OCI-LY1 (cell line): ENCODE results near the gene ATF2.

ENCODE experiments used
- H2AFZ ChIP-seq: fragments of 200-600 bp; sonication (generic), shearing (Covaris generic); 2 replicates; pipeline ENCODE4 v1.6.0; 2014; ENCODE audit warnings: antibody characterized with exemption, mild to moderate bottlenecking, low read length
- H3F3A ChIP-seq: fragments of 200-600 bp; sonication (generic), shearing (Covaris generic); 2 replicates; pipeline ENCODE4 v1.6.0; 2014; ENCODE audit warnings: mild to moderate bottlenecking, antibody characterized with exemption, low read length, moderate library complexity; ENCODE audit not compliant: insufficient read depth
- H3K27ac ChIP-seq: fragments of 200-600 bp; sonication (generic); 2 replicates; pipeline ENCODE4 v1.5.1; 2014; ENCODE audit warnings: low read length, mixed run types, mild to moderate bottlenecking, low read depth; ENCODE audit not compliant: poor library complexity, severe bottlenecking
- H3K27me3 ChIP-seq: fragments of 200-600 bp; sonication (generic); 2 replicates; pipeline ENCODE4 v1.6.0; 2014; ENCODE audit warnings: antibody characterized with exemption, mild to moderate bottlenecking, low read length, moderate library complexity; ENCODE audit not compliant: insufficient read depth
- H3K36me3 ChIP-seq: fragments of 200-600 bp; sonication (generic); 2 replicates; pipeline ENCODE4 v1.6.1; 2014; ENCODE audit warnings: mild to moderate bottlenecking, antibody characterized with exemption, low read length, moderate library complexity, mixed read lengths; ENCODE audit not compliant: insufficient read depth
- H3K4me1 ChIP-seq: fragments of 200-600 bp; sonication (generic); 2 replicates; pipeline ENCODE4 v1.5.1; 2014; ENCODE audit warnings: mild to moderate bottlenecking, low read length, moderate library complexity; ENCODE audit not compliant: insufficient read depth, severe bottlenecking
- H3K4me2 ChIP-seq: fragments of 200-600 bp; sonication (generic), shearing (Covaris generic); 2 replicates; pipeline ENCODE4 v1.6.1; 2014; ENCODE audit warnings: low read length
- H3K4me3 ChIP-seq: fragments of 200-600 bp; sonication (generic); 2 replicates; pipeline ENCODE4 v1.5.1; 2014; ENCODE audit warnings: low read length, low read depth, mild to moderate bottlenecking, mixed read lengths; ENCODE audit not compliant: poor library complexity, severe bottlenecking
- H3K79me2 ChIP-seq: fragments of 200-600 bp; shearing (Covaris generic); 2 replicates; pipeline ENCODE4 v1.6.1; 2016; ENCODE audit warnings: mixed run types, low read length, mixed read lengths; ENCODE audit not compliant: insufficient read depth
- H3K9ac ChIP-seq: fragments of 200-600 bp; sonication (generic), shearing (Covaris generic); 2 replicates; pipeline ENCODE4 v1.6.1; 2014; ENCODE audit warnings: mild to moderate bottlenecking, low read length, mixed read lengths
- H3K9me2 ChIP-seq: fragments of 200-600 bp; sonication (generic), shearing (Covaris generic); 2 replicates; pipeline ENCODE4 v1.6.1; 2014; ENCODE audit warnings: low read depth, mild to moderate bottlenecking, low read length, mixed read lengths
- H3K9me3 ChIP-seq: fragments of 200-600 bp; shearing (Covaris generic); 2 replicates; pipeline ENCODE4 v1.6.1; 2014; ENCODE audit warnings: low read length, mixed read lengths
- H4K20me1 ChIP-seq: fragments of 200-600 bp; sonication (generic), shearing (Covaris generic); 2 replicates; pipeline ENCODE4 v1.6.0; 2016; ENCODE audit warnings: mild to moderate bottlenecking, low read length; ENCODE audit not compliant: insufficient read depth
- CTCF ChIP-seq: fragments of 200-600 bp; sonication (generic), shearing (Covaris generic); IDR thresholded peaks from 2 replicates; pipeline ENCODE4 v1.5.1; 2017; ENCODE audit warnings: mild to moderate bottlenecking, antibody characterized with exemption, low read length, moderate library complexity, mixed read lengths
- EZH2 ChIP-seq: fragments of 200-600 bp; sonication (generic), shearing (Covaris generic); IDR thresholded peaks from 2 replicates; pipeline ENCODE4 v1.8.0; 2017; ENCODE audit warnings: borderline replicate concordance, mixed run types, mild to moderate bottlenecking, antibody characterized with exemption, low read length, moderate library complexity, mixed read lengths

The ATF2 gene

GRCh38 chr2:175048275-175048674 lies 119.7 kb downstream of the ATF2 start:
- Histone ChIP-seq H3K79me2 (no peaks in the 10 kb centered on the region), H3K4me1 (no peaks in the 10 kb centered on the region), H3K36me3 (no peaks in the 10 kb centered on the region), H4K20me1 (no peaks in the 10 kb centered on the region), H3K9me2 (no peaks in the 10 kb centered on the region), H3K4me3 (no peak overlapping the region), H3K27me3 (no peaks in the 10 kb centered on the region), H3F3A (no peaks in the 10 kb centered on the region), H3K4me2 (no peak overlapping the region), H3K27ac (no peak overlapping the region), H2AFZ (no peak overlapping the region), H3K9ac (no peak overlapping the region), H3K9me3 (no peaks in the 10 kb centered on the region)
- TF ChIP-seq CTCF (no peak), EZH2 (no peak)

- TF ChIP-seq CTCF (no peak), EZH2 (no peak)
- Histone ChIP-seq H4K20me1 (no peaks in the 10 kb centered on the region), H3K9me2 (no peaks in the 10 kb centered on the region), H2AFZ (no peak overlapping the region), H3K9ac (no peak overlapping the region), H3K9me3 (no peaks in the 10 kb centered on the region), H3K27ac (no peak overlapping the region), H3K79me2 (no peaks in the 10 kb centered on the region), H3K27me3 (no peaks in the 10 kb centered on the region), H3K4me1 (peaks cover 4% of the 10 kb centered on the region), H3K4me3 (no peak overlapping the region), H3F3A (no peaks in the 10 kb centered on the region), H3K36me3 (no peaks in the 10 kb centered on the region), H3K4me2 (no peak overlapping the region)
Measured at GRCh38 chr2:175039490-175039889, 128.5 kb downstream of the ATF2 start.

- Histone ChIP-seq H4K20me1 (no peaks in the 10 kb centered on the region), H3K9me2 (no peaks in the 10 kb centered on the region), H3K4me3 (no peak overlapping the region), H3K27ac (no peak overlapping the region), H3K79me2 (no peaks in the 10 kb centered on the region), H3K27me3 (no peaks in the 10 kb centered on the region), H3K4me1 (peaks cover 4% of the 10 kb centered on the region), H3F3A (no peaks in the 10 kb centered on the region), H3K36me3 (no peaks in the 10 kb centered on the region), H3K9me3 (no peaks in the 10 kb centered on the region), H3K9ac (no peak overlapping the region), H3K4me2 (no peak overlapping the region), H2AFZ (no peak overlapping the region)
- no peak for TF ChIP-seq CTCF
Measured at GRCh38 chr2:175039031-175039430, 129.0 kb downstream of the ATF2 start.
